GM12872 (cell line): ENCODE data around the gene TMPRSS11F.

Experiments
- TF ChIP-seq, protein P1 (sequence below): IDR thresholded peaks from 3 replicates; pipeline ENCODE4 v1.5.1; 2011; ENCODE audit warnings: low read depth, mild to moderate bottlenecking, low read length, moderate library complexity; ENCODE audit not compliant: insufficient read depth

The TMPRSS11F gene

DNA sequence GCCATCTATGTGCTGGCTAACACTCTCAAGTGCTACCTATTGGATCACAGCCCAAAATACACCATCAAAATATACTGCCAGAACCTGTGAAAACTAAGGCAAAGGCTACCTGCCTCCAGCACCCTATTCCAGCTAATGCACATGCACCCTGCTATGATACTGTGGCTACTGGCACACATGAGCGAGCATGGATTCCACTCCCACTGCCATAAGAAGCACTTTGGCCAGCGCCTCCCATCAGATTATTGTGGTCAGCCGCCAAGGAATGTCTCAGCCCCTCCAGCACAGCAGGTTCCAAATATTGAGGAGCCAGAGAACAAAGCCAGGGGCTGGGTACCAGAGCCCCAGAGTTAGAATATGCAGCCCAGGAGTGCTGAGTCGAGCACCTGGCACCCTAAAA is 32.5 kb upstream of the TMPRSS11F start:
- TF ChIP-seq, protein P1, sequence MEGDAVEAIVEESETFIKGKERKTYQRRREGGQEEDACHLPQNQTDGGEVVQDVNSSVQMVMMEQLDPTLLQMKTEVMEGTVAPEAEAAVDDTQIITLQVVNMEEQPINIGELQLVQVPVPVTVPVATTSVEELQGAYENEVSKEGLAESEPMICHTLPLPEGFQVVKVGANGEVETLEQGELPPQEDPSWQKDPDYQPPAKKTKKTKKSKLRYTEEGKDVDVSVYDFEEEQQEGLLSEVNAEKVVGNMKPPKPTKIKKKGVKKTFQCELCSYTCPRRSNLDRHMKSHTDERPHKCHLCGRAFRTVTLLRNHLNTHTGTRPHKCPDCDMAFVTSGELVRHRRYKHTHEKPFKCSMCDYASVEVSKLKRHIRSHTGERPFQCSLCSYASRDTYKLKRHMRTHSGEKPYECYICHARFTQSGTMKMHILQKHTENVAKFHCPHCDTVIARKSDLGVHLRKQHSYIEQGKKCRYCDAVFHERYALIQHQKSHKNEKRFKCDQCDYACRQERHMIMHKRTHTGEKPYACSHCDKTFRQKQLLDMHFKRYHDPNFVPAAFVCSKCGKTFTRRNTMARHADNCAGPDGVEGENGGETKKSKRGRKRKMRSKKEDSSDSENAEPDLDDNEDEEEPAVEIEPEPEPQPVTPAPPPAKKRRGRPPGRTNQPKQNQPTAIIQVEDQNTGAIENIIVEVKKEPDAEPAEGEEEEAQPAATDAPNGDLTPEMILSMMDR = no peak

DNA sequence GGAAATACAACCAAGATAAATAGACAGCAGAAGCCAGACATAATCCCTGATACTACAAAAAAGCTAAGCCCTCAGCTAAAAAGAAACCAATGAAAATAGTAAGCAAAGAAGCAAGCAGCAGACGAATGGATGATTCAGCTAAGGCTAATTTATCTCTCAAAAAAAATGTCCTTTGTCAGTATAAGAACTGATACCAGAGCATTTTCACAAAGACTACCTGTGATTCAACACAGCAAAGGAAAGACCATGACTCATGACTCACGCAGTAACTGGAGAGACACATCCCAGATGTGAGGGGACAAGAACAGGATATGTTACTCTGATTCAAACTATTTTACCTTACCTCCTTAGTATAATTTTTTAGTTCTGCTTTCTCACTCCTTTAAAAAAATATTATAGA is 22.7 kb upstream of the TMPRSS11F start:
- TF ChIP-seq, protein P1 = no peak

GRCh38 chr4:68148800-68149685 is 19.4 kb upstream of the TMPRSS11F start:
- TF ChIP-seq, protein P1 = no peak

DNA sequence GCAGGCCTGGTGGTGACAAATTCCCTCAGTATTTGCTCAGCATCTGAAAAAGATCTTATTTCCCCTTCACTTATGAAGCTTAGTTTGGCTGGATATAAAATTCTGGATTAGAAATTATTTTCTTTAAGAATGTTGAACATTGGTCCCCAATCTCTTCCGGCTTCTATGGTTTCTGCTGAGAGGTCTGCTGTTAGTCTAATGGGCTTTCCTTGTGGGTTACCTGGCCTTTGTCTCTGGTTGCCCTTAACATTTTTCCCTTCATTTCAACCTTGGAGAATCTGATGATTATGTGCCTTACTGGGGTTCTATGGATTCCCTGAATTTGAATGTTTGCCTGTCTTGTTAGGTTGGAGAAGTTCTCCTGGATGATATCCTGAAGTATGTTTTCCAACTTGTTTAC is 17.4 kb upstream of the TMPRSS11F start:
- TF ChIP-seq, protein P1 = no peak

DNA sequence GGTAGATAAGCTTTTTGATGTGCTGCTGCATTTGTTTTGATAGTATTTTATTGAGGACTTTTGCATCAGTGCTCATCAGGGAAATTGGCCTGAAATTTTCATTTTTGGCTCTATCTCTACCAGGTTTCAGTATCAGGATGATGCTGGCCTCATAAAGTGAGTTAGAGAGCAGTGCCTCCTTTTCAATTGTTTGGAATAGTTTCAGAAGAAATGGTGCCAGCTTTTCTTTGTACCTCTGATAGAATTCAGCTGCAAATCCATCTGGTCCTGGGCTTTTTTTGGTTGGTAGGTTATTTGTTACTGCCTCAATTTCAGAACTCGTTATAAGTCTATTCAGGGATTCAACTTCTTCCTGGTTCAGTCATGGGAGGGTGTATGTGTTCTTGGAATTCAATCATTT is 15.6 kb upstream of the TMPRSS11F start:
- TF ChIP-seq, protein P1 = no peak

GRCh38 chr4:68141852-68142251 is 12.2 kb upstream of the TMPRSS11F start:
- TF ChIP-seq, protein P1 = no peak

DNA sequence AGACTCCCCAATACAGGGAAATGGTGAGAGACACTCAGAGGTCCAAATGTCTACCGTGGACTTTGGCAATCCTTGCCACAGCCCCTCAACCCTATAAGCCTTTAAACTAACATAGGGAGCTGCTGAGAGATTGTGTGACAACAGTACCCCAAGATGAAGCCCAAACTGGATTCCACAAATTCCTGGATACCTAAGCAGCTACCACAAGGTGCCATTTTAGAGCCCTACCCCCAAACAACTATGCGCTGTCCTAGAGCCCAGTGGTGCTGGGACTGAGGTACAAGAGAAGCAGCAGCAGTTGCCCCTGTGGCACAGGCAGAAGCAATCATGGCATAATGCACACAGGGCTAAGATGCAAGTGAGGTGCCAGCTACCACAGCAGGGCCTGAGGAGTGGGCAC is 2.7 kb upstream of the TMPRSS11F start:
- TF ChIP-seq, protein P1 = no peak
